ENCODE data around the gene FBXO34.

DNA sequence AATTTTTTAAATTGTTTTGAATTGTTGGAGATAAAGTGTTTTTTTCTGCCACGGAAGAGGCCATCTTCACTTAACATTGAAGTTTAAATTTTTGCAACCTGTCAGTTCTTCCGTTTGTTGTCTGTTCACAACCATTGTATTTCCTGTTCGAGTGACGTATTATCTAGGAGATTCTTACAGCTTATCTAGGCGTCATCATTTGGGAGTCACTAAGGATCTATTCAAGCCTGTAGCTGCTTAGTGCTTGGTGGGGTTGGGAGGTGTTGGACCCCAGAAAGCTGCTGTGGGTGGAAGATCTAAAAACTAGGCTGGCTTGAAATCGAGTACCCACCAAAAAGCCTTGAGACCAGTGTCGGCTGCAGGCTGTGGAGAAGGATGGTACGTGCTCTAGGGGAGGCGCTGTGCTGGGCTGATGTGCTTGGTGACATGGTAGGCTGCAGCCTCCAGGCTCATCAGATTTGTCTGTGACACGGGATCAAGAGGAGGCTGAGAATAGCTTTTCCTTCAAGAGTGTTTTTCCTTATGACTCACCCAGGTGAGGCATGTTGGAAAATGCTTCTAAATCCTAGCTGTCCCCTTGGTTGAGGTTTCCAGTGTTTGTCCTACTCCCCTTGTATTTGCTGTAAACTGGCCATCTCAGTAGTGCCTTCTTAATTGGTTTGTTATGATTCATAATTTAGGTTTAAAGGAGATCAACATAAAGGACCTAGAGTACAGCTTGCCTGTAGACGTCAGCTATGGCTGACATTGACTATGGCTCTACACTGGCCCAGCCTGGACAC, 82.7 kb downstream of the FBXO34 start:
- TF ChIP-seq EZH2phosphoT487 (IDR thresholded peaks at IDR 0.05; ENCODE audit: low read depth, severe bottlenecking, unreplicated experiment): no peak
- TF ChIP-seq, protein P1, sequence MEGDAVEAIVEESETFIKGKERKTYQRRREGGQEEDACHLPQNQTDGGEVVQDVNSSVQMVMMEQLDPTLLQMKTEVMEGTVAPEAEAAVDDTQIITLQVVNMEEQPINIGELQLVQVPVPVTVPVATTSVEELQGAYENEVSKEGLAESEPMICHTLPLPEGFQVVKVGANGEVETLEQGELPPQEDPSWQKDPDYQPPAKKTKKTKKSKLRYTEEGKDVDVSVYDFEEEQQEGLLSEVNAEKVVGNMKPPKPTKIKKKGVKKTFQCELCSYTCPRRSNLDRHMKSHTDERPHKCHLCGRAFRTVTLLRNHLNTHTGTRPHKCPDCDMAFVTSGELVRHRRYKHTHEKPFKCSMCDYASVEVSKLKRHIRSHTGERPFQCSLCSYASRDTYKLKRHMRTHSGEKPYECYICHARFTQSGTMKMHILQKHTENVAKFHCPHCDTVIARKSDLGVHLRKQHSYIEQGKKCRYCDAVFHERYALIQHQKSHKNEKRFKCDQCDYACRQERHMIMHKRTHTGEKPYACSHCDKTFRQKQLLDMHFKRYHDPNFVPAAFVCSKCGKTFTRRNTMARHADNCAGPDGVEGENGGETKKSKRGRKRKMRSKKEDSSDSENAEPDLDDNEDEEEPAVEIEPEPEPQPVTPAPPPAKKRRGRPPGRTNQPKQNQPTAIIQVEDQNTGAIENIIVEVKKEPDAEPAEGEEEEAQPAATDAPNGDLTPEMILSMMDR (IDR thresholded peaks at IDR 0.05; ENCODE audit: poor library complexity): no peak

Measured in hepatocyte (in vitro differentiated cells).